Stimulated activated CD4-positive, alpha-beta T cell treated with anti-CD3 and anti-CD28 coated beads, Interleukin-4, amount 100 ng/mL, for 4 hours (primary cell): ENCODE data around the gene PDPN.

ENCODE experiments used
- DNase-seq, 2 experiments: peaks; one replicate each; pipeline ENCODE4 v3.0.0-alpha.2; 2020

The PDPN gene

DNA sequence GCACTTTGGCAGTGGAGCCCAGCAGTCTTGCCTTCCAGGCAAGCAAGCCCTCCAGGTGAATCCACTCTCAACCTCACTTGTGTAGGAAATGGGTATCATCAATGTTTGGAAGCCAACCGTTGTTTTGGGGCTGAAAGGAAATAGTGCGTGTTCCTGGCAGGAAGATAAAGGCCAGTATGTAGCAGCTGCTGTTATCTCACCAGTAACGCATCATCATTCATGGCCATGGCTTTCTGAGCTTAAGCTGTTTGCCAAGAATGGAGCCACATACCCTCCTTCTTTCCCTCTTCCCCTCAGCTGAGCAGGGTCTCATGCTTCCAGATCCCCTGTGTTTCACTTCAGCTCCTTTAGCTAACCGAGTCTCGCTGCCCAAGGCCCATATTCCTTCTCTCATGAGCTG, 2.2 kb upstream of the PDPN start:
- DNase-seq: no peak

- DNase-seq: no peak
Observed at GRCh38 chr1:13582713-13583443, 754 bp upstream of the PDPN start.

DNA sequence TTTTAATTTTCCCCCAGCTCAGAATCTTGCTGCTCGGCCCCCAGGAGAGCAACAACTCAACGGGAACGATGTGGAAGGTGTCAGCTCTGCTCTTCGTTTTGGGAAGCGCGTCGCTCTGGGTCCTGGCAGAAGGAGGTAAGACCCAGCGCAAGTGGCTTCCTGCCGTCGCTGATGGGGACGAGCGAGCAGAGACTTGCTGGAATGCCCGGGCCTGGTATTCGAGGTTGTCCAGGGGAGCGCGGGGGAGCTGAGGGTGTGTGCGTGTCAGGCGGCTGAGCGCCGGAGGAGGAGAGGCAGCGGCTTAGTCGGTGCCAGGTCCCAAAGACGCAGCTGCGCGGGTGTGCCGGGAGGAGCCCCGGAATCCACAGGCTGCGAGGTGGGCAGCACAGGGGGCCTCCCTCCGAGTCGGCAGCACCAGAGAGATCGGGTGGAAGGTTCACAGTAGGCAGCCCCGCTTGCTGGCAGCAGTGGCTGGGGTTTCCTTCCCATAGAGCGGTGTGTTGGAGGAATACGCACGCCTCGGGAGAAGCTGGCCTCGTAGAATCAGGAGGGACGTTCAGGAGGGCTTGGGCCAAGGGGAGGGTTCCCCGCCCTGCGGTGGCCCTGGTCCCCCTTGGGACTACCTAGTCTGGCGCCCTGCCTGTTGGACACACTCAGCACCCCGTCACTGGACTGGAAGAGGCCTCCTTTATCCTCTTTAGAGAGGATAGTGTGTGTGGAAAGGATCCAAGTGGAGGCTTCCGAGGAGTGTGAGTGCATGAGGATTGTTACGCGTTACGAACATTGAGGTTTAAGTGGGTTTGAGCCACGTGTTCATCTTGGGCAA, 547 bp downstream of the PDPN start:
- no peak for DNase-seq

- no peak for DNase-seq
Observed at GRCh38 chr1:13584876-13585611, 1.4 kb downstream of the PDPN start.

DNA sequence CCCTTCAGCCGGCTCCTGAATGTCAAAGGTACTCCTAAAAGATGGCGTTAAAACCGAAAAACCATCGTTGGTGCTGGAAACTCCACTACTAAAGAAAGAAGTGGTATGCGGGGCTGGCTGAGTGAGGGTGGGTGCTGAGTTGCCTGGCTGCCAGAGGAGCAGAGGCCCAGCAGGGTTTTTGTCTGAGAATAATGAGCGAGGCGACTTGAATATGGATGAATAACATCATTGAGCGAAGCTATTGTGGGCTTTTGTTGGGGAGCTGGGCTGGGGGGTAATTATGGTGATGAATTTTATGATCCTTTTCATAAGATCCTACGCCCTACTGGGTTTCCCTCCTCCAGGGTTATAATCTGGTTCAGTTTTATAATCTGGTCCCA, 2.0 kb downstream of the PDPN start:
- DNase-seq: no peak

GRCh38 chr1:13586001-13586400, 2.4 kb downstream of the PDPN start:
- no peak for DNase-seq

DNA sequence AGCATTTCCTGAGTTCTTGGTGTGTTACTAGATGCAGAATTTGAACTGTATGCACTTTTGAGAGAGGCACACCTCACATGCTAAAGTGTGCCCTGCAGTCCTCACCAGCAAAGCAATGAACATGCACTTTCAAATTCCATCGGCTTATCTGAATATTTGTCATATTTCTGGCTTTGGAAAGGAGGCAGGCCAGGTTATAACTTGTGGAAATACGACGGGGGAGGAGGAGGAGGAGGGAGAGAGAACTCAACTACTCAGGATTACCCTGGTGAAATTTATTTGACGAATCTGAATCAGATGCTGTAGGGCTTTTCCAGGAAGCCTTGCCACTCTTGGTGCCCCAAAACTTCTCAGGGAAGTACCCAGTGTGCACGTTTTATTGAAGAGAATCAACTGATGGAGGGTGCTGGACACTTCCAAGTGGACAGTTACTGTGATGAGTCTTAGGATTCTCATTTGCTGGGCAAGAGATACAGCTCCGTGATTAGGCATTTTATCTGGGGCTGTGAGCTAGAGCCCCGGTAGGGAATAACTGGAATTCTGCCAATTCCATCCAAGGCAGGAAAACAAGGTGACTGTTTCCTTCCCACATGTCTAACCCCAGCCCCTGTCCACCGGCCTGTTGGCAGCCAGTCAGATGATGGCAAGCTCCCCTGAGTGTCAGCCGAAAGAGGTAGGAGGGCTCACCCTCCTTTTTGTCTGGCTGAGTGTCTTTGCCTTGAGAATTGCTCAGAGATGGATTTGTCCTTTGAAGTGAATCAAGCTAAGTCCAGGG, 3.8 kb downstream of the PDPN start:
- DNase-seq: no peak

DNA sequence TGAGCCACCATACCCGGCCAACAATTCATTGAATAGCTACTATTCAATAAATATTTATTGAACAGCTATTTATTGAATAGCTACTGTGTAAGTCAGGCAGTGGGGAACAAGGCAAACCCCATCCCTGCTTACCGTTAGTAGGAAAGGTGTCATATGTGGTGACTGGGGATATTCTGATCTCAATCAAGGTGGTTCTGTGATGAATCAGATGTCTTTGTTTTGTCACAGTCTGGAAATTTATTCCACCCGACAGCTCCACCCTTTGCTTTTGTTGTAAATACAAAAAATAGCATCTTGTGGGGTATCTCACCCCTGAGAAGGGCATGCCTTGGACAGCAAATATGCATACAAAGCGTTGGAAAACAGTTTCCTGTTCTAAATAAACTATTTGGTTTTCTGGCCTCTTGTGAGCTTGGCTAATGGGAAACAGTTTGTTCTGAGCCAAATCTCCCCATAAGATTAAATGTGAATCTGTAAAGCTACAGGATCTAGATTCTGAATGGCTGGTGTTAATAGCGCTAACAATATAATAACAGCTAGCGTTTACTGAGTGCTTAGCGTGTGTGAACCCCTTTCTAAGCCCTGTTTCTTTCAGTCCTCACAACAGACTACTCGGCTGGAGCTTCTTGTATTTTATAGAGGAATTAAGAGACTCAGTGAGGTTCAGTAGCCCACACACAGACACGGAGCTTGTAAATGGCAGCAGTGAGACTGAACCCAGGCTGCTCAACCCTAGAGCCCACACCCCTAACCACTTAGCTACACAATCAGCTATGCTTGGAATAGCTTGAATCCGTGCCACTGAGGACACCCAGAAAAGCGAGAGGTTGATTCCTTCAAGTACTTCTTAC, 5.5 kb downstream of the PDPN start:
- no peak for DNase-seq

DNA sequence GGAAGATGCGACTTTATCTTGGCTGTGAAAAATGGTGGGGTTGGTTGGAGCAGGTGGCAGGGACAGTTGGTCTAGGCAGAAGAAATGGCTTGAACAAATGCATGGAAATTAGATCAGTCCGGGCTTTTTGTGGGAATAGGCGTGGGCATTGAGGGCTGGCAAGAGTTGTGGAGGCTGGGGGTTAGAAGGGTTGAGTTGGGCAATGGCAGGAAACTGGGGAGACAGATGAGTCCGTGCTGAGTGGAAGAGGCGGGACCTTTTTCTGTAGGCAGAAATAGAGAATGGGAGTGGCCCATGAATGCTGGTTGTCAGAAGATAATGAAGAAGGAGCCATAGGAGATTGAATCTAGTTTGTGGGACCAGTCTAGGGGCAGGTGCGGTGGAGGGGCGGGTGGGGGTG, 6.9 kb downstream of the PDPN start:
- no peak for DNase-seq

GRCh38 chr1:13593511-13594131, 10.0 kb downstream of the PDPN start:
- no peak for DNase-seq

GRCh38 chr1:13595411-13595810, 11.8 kb downstream of the PDPN start:
- DNase-seq: no peak

DNA sequence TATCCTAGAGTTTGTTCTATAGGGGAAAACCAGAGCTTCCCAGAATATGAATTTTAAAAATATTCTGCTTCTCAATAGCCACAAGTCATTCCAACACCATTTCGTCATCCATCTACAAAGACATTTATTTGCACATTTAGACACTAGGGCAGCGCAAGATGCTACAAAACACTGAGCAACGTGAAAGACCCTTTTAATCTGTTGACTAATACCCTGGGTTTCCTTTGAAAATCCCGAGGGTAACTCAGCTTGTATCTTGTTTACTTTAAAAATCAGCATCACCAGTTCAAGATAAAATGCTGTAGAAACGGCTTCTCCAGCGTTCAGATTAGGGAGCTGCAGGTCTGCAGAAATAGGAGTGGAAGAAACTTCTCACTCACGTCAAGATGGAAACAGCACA, 13.5 kb downstream of the PDPN start:
- no peak for DNase-seq

GRCh38 chr1:13600762-13601453, 17.3 kb downstream of the PDPN start:
- DNase-seq: no peak

DNA sequence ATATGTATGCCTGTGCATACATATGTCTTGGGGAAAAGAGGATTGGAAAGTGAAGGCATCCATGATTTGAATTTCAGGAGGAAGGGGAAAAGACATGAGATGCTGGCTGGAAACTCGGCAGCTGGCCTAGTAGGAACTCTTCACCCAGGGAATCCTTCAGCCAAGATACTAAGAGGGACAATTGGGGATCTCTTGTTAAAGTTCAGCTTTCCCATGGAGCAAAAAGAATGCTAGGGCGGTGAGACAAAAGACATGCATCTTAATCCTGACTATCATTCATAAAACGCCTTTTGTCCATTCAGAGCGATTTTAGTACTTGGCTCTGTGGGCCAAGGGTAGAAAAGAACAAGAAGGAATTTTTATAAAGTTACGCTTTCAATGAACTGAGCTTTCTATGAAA, 20.5 kb downstream of the PDPN start:
- DNase-seq: no peak

DNA sequence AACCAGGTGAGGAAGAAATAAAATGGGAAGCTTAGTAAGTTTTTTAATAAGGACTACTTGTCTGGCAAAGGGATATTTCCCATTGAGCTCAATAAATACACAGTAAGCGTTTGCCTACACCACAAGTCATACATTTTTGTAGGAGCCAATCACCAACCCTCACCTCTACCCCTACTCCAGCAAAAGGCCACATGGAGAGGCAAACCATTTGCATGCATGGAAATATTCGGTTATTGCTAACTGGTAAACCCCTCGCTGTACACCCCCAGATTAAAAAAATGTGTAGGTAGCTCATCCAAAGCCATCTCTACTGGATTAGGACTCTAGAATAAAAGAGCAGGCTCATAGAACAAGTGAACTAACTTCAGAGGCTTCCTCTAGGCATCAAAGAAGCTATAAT, 21.1 kb downstream of the PDPN start:
- no peak for DNase-seq

DNA sequence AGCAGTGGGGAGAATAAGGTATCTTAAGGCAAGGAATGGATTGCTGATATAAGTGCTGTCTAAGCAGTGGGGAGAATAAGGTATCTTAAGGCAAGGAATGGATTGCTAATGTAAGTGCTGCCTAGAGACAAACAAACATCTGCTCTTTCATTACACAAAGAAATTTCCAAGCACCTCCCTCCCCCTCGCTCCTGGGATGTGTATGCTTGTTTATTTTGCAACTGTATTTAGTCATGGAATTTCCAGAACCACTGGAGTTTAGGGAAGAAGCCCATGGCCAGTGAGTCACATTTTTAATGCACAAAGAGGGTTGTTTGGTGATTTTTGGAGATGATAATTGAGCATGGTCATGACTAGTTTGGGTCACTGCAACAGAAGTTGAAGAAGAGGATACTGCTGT, 21.5 kb downstream of the PDPN start:
- DNase-seq: no peak

DNA sequence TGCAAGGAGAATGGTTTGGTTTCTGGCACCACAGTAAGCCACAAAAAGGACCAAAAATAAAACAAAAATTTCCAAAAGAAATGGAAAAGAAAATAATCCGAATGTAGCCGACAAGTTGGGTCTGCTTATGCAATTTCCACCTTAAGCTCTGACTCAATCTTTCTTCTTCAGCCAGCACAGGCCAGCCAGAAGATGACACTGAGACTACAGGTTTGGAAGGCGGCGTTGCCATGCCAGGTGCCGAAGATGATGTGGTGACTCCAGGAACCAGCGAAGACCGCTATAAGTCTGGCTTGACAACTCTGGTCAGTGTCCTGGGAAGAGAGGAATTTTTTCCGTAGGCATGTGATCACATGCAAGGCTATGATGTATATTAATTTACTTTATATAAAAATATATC, 23.4 kb downstream of the PDPN start:
- no peak for DNase-seq

GRCh38 chr1:13616234-13616633, 32.6 kb downstream of the PDPN start:
- DNase-seq: no peak

GRCh38 chr1:13617108-13617507, 33.5 kb downstream of the PDPN start:
- no peak for DNase-seq

GRCh38 chr1:13617773-13618172, 34.1 kb downstream of the PDPN start:
- no peak for DNase-seq

- DNase-seq: no peak
Observed at GRCh38 chr1:13618483-13618882, 34.9 kb downstream of the PDPN start.
